Measurements from ENCODE around the gene TRMT5. TPM values are rescaled to one million over a fixed set of nuclear protein-coding genes. Genes with fewer than 3 reads are reported as not detected.

TRMT5 gene, protein sequence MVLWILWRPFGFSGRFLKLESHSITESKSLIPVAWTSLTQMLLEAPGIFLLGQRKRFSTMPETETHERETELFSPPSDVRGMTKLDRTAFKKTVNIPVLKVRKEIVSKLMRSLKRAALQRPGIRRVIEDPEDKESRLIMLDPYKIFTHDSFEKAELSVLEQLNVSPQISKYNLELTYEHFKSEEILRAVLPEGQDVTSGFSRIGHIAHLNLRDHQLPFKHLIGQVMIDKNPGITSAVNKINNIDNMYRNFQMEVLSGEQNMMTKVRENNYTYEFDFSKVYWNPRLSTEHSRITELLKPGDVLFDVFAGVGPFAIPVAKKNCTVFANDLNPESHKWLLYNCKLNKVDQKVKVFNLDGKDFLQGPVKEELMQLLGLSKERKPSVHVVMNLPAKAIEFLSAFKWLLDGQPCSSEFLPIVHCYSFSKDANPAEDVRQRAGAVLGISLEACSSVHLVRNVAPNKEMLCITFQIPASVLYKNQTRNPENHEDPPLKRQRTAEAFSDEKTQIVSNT
- total RNA-seq = 10 to 100 TPM in 1 of 4 donors, 1 to 10 TPM in 3; 5.9 to 13.9 (median 8.2) TPM

DNA sequence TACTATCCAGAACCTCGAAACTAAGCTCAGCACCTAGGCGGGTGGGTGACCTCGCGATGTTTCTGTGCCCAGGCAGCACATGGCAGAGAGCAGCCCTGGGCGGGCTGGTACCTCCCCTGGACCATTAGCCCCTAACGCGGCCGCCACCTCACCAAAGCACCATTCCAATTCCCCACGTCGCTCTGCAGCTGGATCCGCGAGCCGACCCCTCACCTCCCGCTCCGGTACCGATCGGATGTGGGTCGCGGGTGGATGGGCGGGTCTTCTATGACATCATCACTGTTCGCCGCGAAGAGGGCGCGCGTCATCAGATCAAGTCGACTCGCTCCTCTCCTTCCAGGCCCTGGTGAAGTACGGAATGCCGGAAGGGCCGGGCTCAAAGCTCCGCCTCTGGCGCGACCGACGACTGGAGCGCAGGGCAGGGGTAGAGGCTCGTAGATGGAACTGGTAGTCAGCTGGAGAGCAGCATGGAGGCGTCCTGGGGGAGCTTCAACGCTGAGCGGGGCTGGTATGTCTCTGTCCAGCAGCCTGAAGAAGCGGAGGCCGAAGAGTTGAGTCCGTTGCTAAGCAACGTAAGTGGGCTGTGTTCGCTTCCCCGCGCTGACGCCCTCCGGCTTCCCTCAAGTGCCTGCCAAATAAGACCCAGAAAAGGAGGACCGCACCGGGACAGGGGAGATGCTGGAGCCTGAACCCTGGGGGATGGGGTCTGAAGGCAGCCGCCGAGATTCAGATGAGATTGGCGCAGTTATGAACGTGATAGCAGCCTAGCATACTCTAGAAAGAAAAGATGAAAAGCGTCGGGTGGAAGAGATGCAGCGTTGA, at the start of gene TRMT5, which contains the start of gene SLC38A6:
TRMT5 (minus strand) TSS at position 269 of the 822 bp plus-strand sequence; CDS start at position 163, 106 bp downstream.
SLC38A6 (plus strand) TSS at position 435 of the 822 bp plus-strand sequence; CDS start at position 468, 33 bp downstream.
- TF ChIP-seq, protein P1, sequence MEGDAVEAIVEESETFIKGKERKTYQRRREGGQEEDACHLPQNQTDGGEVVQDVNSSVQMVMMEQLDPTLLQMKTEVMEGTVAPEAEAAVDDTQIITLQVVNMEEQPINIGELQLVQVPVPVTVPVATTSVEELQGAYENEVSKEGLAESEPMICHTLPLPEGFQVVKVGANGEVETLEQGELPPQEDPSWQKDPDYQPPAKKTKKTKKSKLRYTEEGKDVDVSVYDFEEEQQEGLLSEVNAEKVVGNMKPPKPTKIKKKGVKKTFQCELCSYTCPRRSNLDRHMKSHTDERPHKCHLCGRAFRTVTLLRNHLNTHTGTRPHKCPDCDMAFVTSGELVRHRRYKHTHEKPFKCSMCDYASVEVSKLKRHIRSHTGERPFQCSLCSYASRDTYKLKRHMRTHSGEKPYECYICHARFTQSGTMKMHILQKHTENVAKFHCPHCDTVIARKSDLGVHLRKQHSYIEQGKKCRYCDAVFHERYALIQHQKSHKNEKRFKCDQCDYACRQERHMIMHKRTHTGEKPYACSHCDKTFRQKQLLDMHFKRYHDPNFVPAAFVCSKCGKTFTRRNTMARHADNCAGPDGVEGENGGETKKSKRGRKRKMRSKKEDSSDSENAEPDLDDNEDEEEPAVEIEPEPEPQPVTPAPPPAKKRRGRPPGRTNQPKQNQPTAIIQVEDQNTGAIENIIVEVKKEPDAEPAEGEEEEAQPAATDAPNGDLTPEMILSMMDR (IDR thresholded peaks at IDR 0.05) = no peak
- no peak for TF ChIP-seq POLR2A (IDR thresholded peaks at IDR 0.05)
- peak within 1 kb of the TSS; percentile 87 for H3K4me3 ChIP-seq (ENCODE audit: low read depth, poor library complexity, severe bottlenecking)
- intact Hi-C loops (cut with DNase I; ENCODE audit: low total_unique reads) = no loop called here
- 0 to 1% methylated on average over 32 to 54 of the region's 59 CpGs for WGBS, 2 donors
- DNase-seq (ENCODE audit: low spot score in 2 of 2) = peak; percentile 94 to 99

DNA sequence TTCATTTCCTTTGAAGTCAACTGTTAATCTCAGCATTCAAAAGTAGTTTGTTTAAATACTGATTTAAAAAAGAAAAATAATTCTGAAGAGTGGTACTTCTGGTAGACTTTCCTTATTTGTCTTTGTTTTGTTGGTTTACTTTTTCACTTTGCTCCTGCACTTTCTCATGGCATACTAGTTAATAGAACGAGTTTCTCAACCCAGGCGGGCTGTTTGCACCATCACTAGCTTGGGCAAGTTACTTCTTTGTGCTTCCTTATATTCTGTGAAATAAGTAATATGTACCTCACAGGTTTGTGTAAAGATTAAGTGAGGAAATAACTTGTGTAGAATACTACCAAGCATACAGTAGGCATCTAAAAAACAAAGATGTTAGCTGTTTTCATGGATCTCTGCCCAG, 45.6 kb upstream of the TRMT5 start:
- TF ChIP-seq POLR2A (IDR thresholded peaks at IDR 0.05) = no peak
- TF ChIP-seq, protein P1 (IDR thresholded peaks at IDR 0.05) = no peak
- intact Hi-C loops (cut with DNase I; ENCODE audit: low total_unique reads) = no loop called here
- WGBS, 2 donors = 90 to 98% methylated on average over 2 of the region's 2 CpGs
- DNase-seq (ENCODE audit: low spot score in 2 of 2) = no peak
- H3K4me3 ChIP-seq (ENCODE audit: low read depth, poor library complexity, severe bottlenecking) = no peak overlapping the region

DNA sequence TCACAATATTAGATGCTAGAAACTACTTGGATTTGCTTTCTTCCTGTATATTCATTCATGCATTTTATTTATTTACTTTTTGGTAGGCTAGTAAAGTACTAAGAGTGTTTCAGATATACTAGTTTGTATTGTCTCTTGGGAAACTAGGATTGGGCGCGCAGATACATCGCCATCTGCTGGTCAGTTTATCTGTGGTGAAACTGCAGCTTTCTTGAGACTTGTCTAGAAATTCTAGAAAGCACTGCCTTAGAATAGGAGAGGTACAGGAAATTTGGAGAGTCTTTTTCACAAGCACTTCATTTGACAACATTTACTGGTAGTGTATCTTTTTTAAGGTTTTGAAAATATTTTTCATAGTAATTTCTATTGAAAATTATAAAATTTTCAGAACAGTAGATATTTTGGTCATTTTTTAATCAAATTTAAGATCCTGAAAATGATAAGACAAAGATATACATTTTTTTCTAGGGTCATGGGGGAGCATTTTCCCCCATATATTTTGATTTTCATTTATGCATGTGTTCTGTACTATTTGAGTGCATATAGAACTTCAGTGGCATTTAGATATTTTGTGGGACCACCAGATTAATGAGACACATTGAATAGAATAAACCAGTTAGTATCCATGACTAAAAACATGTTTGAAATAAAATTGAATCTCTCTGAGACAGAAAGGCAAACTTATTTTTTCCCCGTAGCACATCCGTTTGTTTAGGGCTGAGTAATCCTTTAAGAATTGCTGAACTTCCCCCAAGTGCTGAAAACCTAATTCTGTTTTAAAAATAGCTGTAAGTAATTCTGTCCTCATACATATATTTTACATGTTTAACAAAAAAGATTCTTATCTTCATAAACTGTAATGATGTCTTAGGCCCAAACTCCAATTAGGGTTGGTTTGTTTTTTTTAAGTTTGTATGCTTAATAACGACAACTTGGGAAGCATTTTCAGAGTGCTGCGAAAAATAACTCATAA, 44.7 kb upstream of the TRMT5 start:
- WGBS, 2 donors = 53 to 58% methylated on average over 7 of the region's 7 CpGs
- TF ChIP-seq, protein P1 (IDR thresholded peaks at IDR 0.05) = peak in 1 of 3 donors; percentile 26
- no peak for TF ChIP-seq POLR2A (IDR thresholded peaks at IDR 0.05)
- no peak overlapping the region for H3K4me3 ChIP-seq (ENCODE audit: low read depth, poor library complexity, severe bottlenecking)
- intact Hi-C loops (cut with DNase I; ENCODE audit: low total_unique reads) = no loop called here
- DNase-seq (ENCODE audit: low spot score in 2 of 2) = peak; percentile 48 to 86

DNA sequence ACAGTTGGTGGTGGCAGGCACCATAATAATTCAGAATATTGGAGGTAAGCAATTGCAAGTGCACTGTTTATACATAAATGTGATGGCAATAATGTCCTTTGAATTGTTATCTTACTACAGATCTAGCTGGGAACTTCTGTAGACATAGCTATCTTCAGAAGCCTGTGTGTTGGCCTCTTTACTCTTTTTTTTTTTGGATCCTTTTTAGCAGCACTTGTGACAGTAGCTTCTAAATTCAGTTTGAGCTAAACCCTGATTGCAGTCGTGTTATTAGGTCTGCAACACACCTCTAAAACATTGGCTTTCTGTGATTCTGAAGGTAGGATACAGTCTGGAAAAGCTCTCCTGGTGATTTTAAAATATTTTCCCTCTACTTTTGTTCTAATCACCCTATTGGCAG, 38.7 kb upstream of the TRMT5 start:
- 81 to 84% methylated on average over 1 of the region's 1 CpG for WGBS, 2 donors
- TF ChIP-seq, protein P1 (IDR thresholded peaks at IDR 0.05) = no peak
- no peak for TF ChIP-seq POLR2A (IDR thresholded peaks at IDR 0.05)
- no peak overlapping the region for H3K4me3 ChIP-seq (ENCODE audit: low read depth, poor library complexity, severe bottlenecking)
- DNase-seq (ENCODE audit: low spot score in 2 of 2) = no peak
- intact Hi-C loops (cut with DNase I; ENCODE audit: low total_unique reads) = no loop called here

DNA sequence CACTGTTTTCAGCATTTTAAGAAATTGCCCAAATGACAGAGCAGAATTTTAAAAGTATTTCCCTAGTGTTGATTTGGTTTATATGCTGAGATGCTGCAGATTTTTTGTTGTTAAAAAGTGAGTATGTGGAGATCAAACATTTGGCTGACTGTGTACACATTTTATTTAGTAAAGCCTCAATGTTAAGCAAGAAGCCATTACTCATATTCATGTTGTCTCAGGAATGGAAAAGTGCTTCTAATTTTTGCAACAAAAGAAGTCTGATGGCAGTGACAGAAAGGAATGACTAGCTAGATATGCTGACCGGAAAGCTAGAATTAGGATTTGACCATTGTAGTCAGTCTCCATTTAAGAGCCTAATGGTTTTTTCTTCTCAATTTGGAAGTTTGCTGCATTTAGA, 22.7 kb upstream of the TRMT5 start:
- 98 to 100% methylated on average over 1 of the region's 1 CpG for WGBS, 2 donors
- no peak for TF ChIP-seq POLR2A (IDR thresholded peaks at IDR 0.05)
- TF ChIP-seq, protein P1 (IDR thresholded peaks at IDR 0.05) = no peak
- DNase-seq (ENCODE audit: low spot score in 2 of 2) = no peak
- intact Hi-C loops (cut with DNase I; ENCODE audit: low total_unique reads) = no loop called here
- H3K4me3 ChIP-seq (ENCODE audit: low read depth, poor library complexity, severe bottlenecking) = no peak overlapping the region
